B cell (primary cell): Measurements from ENCODE around the gene PTPRN2.

Experiments
- CTCF ChIP-seq: fragments of 200-600 bp; IDR thresholded peaks from one replicate; pipeline ENCODE4 v1.8.0; 2022; ENCODE audit warnings: antibody characterized with exemption, mild to moderate bottlenecking
- EZH2 ChIP-seq: IDR thresholded peaks from 2 replicates; pipeline ENCODE4 v1.6.1; 2012; ENCODE audit warnings: borderline replicate concordance, low read depth, mild to moderate bottlenecking, moderate library complexity, low read length; ENCODE audit not compliant: insufficient read depth, poor library complexity, severe bottlenecking

DNA sequence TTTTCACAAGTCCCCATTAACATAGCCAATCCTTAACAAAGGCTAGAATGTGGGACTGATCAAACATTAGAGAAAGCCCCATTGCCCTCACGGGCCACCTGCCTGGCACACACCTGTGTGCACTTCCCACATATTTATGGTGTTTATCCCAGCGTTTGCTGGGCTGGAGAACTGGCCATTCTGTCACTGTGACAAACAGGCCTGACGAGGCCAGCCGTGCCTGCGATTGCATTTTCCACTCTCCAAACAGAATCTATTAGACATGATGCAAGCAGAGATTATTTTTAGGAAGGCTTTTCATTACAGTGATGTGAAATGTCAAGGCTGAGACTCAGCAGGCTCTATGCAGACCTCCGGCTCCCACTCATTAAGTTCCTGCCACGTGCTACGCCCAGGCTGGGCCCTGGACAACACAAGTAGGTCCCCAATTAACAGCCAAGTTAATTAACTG, 20.4 kb downstream of the PTPRN2 start:
- no peak for TF ChIP-seq CTCF
- no peak for TF ChIP-seq EZH2
